Activated T-cell treated with anti-CD3 and anti-CD28 coated beads for 4 hours (primary cell): Measurements from ENCODE around the gene USP21.

ENCODE experiments used
- DNase-seq: peaks from one replicate; pipeline ENCODE4 v3.0.0-alpha.2; 2020

Gene USP21

DNA sequence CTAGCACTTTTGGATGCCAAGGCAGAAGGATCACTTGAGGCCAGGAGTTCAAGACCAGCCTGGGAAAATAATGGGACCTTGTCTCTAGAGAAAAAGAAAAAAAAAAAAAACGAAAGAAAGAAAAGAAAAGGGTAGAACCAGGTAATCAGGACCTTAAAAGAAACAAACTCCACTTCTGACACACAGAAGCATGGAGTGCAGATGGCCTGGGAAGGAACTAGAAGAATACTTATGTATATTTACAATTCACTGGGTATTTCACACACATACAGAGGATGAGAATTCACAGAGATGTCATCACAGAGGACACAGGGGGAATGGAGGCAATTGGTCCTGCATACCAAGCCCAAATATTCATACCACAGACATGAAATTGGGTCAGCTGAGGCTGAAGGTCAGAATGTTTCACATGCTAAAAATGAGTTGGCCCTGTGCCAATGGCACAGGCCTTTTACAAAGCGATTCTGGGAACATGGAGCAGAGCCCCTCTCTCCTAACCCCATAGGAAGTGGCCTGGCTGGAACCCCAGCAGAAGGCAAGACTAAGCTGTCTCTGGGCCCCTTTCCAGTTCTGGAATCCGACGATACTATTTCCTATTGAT lies 13.6 kb downstream of the USP21 start:
- no peak for DNase-seq

DNA sequence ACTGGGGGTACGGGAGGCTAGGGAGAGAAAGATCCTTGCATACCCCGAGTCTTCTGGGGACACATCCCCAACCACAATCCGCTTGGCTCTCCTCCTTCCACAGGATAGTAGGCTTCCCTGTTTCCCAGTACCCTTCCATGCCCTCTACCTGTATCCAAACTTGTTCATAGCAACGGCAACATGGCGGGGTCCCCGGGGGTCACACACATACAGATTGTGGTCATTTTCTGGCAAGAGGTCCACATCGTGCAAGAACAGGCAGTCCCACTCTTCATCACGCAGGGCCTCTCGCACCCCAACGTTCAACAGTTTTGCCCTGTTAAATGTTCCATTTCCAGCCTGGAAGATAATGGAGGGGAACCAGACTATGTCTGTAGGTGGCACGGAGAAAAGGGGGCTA lies 14.4 kb downstream of the USP21 start:
- no peak for DNase-seq

DNA sequence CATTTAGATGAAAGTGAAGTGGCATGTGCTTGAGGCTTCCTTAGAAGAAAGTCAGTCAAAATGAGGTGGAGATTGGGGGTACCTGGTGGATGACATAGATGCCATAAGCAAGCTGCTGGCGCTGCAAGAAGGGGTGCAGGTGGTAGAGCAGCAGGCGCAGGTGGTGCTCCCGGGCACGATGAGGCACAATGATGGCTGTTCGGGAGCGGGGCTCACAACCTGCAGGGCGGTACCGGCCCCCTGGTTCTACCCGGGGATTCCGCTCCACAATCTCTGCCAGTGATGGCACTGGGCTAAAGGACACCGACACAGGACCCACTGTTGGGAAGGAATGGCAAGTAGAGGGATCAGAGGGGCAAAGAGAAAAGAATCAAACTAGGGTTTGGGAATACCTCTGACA lies 15.6 kb downstream of the USP21 start:
- DNase-seq = no peak

DNA sequence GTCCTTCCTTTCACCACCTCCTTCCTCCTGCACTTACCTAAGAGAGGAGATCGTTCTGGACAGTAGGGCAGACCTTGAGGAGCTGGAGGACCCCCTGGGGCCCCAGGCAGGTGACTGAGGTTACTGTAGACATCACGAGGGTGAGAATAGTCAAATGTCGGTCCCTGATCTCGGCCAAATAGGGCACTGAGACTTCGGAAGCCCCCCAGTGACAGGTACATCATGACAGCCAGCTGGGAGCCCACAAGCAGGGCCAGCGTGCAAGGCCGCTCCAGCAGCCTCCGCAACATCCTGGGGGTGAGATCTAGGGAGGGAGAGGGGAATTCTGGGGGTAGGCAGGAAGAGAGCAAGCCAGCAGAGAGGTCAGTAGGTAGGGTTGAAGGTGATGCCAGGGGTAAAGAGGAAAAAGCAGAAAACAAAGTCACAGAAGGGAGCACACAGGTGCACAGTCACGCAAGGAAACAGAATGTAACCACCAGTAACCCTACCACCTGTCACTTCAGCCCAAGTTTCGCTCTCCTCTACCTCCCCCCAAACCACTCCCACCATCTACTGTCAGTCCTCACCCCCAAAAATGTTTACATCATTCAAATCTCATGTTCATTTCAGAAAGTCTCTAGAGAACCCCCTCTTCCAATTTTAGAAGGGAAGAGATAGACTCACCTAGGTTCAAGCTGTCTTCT lies 16.6 kb downstream of the USP21 start:
- DNase-seq = no peak

DNA sequence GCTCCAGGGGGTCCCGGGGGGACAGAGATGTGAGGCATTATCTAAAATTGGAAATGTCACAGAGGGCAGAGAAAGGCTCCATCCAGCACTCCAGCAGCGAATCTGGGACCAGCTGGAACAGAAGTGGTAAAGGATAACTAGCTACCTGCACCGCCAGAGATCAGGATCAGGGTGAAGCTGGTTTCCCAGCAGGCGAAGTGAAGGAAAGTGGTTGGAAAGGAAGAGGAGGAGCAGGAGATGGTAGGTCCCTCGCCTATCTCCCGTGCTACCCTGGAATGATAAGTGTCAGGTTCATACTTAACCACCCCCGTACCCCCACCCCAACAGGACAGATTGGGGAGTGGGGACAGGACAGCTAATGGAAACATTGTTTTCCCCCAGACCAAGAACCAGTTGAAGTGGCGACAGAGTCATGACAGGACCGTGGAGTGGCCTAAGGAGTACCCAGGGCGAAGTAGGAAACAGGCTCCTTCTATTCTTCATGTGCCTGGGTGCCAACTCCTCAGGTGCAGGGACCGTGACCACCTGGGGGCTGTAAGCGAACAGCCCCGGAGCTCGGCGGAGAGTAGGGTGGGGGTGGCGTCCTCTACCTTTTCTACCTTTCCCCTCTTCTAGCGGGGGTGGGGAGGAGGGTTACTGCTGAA lies 17.3 kb downstream of the USP21 start:
- no peak for DNase-seq

DNA sequence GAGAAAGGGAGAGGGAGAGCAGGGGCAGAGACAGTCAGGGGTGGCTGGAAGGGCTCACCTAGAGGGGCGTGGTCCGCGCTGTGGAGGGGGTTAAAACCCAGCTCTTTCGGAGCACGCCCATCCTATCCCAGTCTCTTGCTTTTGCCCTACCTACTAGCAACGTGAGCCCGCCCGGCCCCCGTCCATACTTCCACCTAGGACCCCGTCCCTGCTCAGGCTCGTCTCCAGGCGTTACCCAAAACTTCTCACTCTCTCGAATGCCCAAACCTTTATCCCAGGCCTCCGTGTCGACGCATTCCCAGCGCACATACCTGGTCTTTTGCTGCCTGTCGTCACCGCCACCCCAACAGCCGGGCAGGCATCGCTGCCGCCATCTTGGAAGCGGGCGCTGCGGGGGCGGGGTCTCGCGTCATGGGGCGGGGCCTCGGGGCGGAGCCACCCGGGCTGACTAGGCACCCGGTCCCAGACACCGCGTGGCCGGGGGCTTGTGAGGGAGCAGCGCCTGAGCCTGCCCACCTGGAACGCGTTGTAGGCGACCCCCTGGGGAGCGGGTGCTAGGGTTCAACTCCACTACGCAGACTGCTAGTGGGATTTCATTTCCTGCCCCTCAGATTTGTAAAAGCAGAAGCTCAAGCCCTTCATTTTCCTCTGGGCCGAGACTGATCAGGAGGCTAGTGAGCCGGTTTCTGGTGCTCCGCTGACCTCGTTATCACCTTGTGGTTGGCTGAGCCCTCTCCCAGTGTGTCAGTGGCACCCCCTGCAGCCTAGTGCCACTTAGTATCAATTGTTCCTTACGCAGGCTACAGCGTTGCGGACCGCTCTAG lies 18.0 kb downstream of the USP21 start, which contains the start of gene B4GALT3:
B4GALT3 (minus strand) TSS at position 396 of the 824 bp plus-strand sequence. CDS start 1,447 bp downstream, outside the sequence.
- DNase-seq = peak; percentile 98

DNA sequence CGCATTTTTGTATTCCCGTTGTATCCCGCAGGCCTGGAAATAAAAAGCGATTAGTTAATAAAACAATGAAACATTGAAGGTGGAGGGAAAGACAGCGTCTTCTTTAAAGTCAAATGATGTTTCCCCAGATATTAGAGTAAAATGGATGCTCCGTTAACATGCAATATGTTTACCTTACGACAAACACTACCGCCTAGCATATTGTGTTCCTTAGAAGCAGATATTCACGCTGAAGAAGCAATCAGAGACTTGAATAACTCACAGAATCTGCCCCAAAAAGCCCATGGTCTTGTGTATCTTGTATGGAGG lies 18.6 kb downstream of the USP21 start:
- no peak for DNase-seq

DNA sequence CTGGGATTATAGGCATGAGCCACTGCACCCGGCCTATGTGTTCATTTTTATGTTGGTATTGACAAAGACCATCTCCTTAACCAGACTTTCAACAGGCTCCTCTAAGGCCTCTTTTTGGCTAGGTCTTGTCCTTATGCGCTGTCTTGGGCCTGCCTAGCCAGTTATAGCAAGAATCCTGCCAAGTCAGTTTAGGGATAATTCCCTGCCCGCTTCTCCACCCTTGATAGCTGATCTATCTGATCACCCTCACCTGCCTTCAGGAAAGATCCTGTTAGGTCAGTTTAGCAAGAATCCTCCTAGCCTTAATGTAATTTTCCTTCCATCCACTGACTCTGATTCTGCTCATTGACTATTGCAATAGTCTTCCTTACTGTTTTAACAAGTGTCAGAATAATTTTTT lies 20.4 kb downstream of the USP21 start:
- DNase-seq = no peak

DNA sequence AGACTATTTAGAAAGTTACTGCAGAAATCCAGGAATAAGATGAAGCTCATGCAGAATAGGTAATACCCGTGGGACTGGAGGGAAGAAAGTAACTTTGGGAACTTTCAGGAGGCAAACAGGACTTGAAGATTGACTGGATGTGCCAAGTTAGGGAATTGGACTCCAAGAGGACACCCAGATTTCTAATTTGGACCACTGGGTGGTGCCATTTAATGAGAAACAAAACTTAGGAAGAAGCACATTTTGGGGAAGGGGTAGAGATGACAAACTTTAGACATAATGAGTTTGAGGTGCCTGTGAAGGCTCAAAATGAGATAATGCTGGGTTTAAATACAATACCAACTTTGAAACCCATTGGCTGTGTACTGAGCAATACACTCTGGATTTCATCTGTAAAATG lies 21.3 kb downstream of the USP21 start:
- no peak for DNase-seq

DNA sequence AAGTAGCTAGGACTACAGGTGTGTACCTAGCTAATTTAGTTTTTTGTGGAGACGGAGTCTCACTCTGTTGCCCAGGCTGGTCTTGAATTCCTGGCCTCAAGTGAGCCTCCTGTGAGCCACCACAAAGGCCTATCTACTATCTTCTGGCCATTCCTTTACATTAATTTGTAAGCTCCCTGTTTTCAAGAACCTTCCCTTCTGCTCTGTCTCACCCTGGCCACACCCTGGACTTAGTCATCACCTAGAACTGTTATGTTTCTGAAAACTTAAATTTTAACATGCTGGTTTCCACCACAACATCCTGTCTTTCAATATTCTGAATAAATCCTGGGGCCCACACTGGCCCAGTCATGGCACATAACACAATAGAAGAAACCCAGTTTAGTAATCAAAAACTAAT lies 22.9 kb downstream of the USP21 start:
- DNase-seq = peak; percentile 43

DNA sequence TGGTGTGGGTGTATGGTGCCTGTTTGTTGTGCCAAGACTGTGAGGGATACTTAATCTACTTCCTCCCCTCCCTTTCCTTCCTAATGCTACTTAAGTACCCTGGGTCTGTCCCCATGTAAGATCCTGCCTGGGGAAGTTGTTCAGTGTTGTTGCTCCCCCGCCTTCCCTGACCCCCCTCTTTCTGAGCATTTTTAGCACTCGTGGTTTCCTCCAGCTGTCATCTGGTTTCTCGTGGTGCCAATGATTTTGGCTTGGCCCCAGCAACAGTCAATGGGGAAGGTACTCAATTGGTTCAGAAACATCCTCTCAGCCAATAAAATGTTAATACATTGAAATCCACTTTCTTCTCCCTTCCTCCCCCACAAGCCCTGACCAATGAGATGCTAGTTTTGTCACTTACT lies 26.0 kb downstream of the USP21 start:
- peak; percentile 53 for DNase-seq

DNA sequence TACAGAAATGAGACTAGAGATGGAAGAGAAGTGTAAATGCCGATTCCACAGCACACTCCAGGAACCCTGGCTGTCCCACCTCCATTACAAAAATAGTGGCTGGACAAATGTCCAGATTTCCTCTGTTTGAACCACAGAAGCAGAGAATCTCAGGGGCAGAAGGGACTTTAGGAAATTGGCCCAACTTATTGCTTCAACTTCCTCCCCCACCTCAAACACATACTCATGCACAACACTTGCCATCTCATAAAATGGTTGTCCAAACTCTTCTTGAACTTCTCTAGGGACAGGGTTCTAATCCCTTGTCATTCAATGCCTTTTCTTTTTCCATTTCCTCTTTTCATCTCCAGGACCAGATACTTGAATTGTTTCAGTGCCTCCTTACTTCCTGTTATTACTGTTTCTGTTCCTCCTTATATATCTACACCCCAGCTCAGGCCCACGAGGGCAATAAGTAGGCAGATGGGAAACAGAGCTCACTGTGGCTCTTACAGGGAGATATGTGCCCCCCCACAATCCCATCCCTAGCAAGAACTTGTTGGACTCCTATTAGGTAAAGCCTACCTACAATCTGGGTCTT lies 26.5 kb downstream of the USP21 start:
- no peak for DNase-seq

DNA sequence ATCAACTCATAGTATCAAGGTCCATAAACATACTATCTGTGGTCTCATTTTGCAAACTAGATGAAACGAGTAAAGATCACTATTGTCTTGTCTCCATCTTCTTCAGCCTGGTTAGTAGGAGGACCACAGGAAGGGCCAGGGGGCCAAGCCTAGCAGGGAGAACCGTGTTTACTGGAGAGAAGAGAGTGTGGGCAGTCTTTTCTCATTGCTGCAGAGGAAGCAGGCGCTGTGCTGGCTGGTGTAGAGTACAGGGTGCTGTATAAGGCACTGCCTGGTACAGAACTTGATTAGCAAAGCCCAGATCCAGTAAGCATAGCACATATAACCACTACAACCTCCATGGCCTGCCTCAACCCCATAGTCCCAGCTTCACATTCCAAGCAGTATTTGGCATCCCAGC lies 28.0 kb downstream of the USP21 start:
- DNase-seq = no peak

DNA sequence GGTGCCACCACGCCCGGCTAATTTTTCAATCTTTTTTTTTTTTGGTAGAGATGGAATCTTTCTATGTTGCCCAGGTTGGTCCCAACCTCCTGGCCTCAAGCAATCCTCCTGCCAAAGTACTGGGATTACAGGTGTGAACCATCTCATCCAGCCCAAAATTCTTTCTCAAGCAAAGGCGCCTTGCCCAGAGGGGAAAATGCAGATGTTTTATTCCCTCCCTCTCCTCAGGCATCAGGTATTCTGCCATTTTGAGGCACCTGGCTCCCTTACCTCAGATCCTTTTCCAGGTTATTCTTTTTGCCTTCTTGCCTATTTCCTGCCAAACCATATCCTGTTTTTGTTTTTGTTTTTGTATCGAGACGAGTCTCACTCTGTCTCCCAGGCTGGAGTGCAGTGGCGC lies 29.1 kb downstream of the USP21 start:
- no peak for DNase-seq

DNA sequence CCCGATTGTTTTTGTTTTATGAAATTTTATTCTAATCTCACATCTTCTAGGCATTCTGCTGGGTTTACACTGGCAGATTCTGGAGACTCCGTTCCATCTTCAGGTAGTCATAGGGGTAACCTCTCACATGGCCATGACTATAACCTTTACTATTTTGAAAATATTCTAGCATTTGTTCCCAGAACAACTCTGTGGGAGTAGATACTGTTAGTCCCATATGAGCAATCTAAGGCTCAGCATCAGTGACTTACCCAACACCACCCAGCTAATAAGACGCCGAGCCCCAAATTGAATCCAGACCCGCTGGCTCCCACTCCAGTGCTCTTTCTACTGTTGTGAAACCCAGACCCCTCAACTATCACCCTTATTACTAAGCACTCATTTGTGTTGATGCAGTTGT lies 29.7 kb downstream of the USP21 start:
- DNase-seq = no peak

DNA sequence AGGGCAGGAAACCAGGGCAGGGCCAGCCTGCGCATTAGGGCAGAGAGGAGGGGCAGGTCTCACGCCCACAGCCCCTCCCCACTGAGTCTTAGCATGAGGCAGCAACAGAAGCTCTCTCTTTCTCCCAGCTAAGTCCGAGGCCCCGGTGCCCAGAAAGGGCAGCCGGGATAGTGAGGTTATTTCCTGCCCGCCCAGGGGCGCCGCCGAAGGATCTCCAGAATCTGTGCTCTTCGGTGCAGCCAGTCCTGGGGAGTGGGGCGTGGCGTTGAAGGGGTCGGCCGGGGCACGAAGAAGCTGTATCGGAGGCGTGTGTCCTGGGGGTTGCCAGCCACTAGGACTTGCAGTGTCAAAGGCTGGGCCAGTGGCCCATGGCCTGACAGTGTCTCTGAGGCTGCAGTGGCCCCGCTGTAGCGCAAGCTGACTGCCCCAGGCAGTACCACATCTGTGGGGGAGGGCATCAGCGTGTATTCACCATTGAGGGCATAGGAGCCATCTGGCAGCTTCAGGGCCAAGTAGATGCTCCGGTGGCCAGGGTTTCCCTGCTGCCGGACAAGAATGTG lies 31.7 kb downstream of the USP21 start:
- no peak for DNase-seq

DNA sequence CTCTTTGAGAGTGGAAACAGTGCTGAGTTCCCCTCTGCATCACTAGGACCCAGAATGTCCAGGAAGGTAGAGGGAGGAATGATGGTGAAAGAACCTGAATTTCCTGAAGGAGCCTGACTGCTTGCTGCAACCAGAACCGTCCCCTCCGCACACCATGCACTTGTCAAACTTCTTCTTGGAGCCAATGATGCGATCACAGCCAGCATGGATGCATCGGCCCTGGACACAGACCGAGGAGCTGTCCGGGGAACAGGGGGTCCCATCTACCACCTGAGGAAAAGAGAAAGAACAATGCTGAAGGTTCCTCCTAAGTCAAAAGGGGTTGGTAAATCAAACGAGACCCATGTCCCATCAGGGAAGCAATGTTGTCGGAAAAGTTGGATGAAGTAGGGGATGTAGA lies 32.7 kb downstream of the USP21 start:
- no peak for DNase-seq

DNA sequence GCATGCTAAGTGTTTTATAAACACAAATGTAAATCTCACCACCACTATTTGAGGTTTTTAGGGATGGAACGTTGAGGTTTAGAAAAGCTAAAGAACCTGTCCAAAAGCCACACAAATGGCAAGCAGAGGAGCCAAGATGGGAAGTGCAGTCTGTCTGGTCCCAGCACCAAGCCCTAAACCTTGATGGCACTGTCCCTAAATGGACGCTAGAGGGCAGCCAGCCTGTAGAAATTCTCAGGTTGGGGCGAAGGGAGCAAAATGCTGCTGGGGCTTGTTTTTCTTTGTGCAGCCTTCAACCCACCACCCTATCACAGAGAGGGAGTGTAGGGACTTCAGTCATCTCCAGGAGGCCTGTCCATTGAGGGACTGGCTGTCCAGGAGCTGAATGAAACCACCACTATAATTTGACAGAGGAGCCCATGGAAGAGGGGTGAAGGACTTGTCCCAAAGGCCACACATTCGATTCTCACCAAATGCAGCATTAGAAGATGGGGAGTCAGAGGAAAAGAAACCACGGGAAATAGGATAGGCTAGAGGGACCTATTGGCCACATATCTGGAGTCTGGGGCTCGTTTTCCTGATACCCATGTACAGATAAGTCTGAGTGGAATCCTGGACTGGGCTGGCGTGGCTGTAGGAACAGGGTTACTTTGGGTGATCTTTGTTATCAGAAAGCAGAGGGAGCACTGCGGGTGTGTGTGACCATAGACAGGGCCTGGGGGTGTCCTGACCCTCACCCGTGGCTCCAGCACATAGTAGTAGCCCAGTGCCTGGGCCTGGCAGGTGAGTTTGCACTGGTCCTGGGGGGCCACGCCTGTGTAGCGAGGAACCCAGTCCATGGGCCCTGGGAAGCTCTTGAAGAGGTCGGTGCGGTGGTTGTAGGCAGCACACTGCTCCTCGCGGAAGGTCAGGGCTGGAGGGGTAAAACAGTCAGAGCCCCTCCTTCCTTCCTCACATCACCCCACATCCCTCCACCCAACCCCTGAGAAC lies 33.5 kb downstream of the USP21 start:
- peak; percentile 57 for DNase-seq

DNA sequence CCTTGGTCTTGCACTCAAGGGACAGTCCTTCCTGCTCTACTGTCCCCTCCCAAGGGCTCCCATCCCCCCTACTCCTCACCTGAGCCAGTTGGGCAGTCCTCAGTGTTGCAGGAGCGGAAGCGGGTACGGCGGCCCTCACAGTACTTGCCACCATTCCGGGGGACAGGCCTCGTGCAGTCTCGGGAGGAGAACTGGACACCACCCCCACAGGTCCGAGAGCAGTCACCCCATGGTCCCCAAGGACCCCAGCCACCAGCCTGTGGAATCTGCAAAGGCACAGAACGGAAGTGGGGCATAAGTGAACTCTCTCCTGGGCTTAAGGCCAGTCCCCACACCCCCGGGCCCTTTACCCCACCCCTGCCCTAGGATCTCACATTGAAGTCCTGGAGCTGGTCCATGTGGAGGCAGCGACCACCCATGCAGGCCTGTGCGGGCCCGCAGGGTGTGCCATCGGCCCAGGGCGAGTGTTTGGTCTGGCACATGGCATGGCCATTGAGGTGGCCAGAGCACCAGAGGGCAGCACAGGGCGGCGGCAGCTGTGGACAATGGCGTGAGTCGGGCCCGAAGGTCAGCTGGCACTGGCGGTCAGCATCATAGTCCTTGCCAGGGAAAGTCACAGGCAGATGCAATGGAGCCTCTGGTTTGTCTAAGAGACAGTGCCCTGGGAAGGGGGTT lies 34.4 kb downstream of the USP21 start:
- no peak for DNase-seq

DNA sequence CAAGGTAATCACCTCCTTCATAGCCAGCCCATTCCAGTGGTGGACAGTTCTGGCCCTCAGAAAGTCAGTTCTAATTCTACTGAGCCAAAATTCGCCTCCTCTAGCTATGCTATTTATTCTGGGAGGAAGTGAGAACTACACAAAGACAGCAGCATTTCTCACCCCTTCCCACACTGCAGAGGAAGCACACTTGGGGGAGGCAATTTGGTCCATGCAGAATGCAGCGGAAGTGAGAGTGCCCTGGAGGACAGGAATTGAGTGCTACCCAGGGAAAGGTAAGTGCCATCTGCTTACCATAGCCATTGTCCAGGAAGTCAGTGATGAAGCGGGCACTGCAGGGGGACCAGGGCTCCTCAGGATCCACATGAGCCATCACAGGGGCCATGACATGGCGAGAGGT lies 35.9 kb downstream of the USP21 start:
- DNase-seq = no peak

DNA sequence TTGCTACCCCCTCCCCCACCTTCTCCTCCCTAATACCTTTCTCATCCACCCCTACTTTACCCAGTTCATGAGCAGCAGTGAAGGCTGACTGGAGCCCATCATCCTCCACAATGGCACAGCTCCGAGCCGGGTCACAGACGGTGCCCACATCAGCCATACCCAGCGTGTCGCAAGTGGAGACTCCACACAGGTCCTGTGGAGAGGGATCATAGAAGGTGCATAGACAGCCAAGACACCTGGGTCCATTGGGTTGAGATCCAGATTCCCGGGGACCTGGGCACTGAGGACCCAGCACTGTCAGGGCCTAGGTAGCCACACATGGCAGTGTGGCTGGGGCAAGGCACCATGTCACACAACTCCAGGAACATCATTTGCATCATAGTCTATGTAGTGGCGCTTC lies 36.8 kb downstream of the USP21 start:
- no peak for DNase-seq
